ENCODE data around the gene IQGAP3.
A peak's percentile ranks its signal among the peaks of the same experiment; 100 is the strongest.

- TF ChIP-seq CTCF (IDR thresholded peaks at IDR 0.05) = peak in 4 of 6 experiments; percentile 13 to 45 (median 34)
- TF ChIP-seq POLR2AphosphoS5 (IDR thresholded peaks at IDR 0.05) = peak in 1 of 2 donors; percentile 15
- peak in 1 of 4 donors; percentile 28 for TF ChIP-seq EP300 (IDR thresholded peaks at IDR 0.05)
Measured at GRCh38 chr1:156490401-156491032, 81.8 kb downstream of the IQGAP3 start.
